ENCODE data around the gene SLC25A21.

DNA sequence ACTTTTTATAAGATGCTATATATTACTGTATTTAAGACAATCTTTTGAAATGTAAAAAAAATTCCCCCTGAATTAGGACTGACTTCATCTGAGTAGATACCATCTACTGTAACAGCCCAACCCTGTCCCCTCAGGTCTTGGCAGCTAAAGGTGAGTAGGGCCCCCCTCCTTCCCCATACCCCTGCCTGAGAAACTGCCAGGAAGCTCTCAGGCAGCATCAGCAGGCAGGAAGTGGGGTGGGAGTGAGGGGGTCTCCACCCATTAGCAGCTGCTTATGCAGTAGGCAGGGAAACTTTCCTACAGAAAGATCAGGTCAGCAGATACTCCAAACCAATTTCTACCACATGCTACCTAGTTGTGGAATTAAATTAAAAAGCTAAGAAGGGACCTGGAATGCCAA is 448.2 kb downstream of the SLC25A21 start:
- TF ChIP-seq TBL1XR1 (IDR thresholded peaks at IDR 0.05; ENCODE audit: borderline replicate concordance, low read length, partially characterized antibody) (no peak), EZH2 (conservative IDR thresholded peaks at IDR 0.05; ENCODE audit: low read depth, low read length) (no peak), ZNF577 (CRISPR knock-in tag; IDR thresholded peaks at IDR 0.05; ENCODE audit: borderline replicate concordance, low read depth) (no peak), ZBTB3 (CRISPR knock-in tag; IDR thresholded peaks at IDR 0.05; ENCODE audit: borderline replicate concordance, low read depth) (no peak), ELF4 (CRISPR knock-in tag; IDR thresholded peaks at IDR 0.05; ENCODE audit: borderline replicate concordance) (no peak), ZSCAN20 (CRISPR knock-in tag; IDR thresholded peaks at IDR 0.05; ENCODE audit: borderline replicate concordance) (no peak), LCORL (IDR thresholded peaks at IDR 0.05) (no peak), LCORL (CRISPR knock-in tag; IDR thresholded peaks at IDR 0.05) (no peak), RFX5 (IDR thresholded peaks at IDR 0.05; ENCODE audit: low read depth, low read length) (no peak), POLR2G (IDR thresholded peaks at IDR 0.05; ENCODE audit: low read depth, low read length) (no peak), FOXA1 (IDR thresholded peaks at IDR 0.05) (no peak), FOXA1 (CRISPR knock-in tag; IDR thresholded peaks at IDR 0.05) (no peak), U2AF2 (IDR thresholded peaks at IDR 0.05; ENCODE audit: low read depth, low read length) (no peak)
- TF ChIP-seq, protein P1, sequence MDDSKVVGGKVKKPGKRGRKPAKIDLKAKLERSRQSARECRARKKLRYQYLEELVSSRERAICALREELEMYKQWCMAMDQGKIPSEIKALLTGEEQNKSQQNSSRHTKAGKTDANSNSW (CRISPR knock-in tag; IDR thresholded peaks at IDR 0.05; ENCODE audit: borderline replicate concordance): no peak
- TF ChIP-seq, protein P2, sequence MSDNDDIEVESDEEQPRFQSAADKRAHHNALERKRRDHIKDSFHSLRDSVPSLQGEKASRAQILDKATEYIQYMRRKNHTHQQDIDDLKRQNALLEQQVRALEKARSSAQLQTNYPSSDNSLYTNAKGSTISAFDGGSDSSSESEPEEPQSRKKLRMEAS (IDR thresholded peaks at IDR 0.05): no peak
